H1 (cell line): Measurements from ENCODE around the gene HOXB3. TPM values are rescaled to one million over a fixed set of nuclear protein-coding genes. Genes with fewer than 3 reads are reported as not detected.
A peak's percentile ranks its signal among the peaks of the same experiment; 100 is the strongest.

ENCODE experiments used
- CTCF ChIA-PET: fragments of 300-600 bp; sonication (Branson Sonifier 250); formaldehyde crosslinking; loops from one replicate; lab custom pipeline; 2021; ENCODE audit not compliant: partially characterized antibody; lab: Charles Lee
- POLR2A ChIA-PET: fragments of 300-600 bp; sonication (Branson Sonifier 250); formaldehyde crosslinking; loops from one replicate; lab custom pipeline; 2021; ENCODE audit warnings: inconsistent platforms; ENCODE audit not compliant: partially characterized antibody; lab: Charles Lee
- DNase-seq, 2 experiments: peaks; one replicate each; pipeline versions ENCODE4 v3.0.0 to v3.0.0-alpha.2; 2010 to 2022; ENCODE audit warnings: low spot score in 2 of 2, low read depth in 1 of 2, mixed read lengths in 1 of 2
- FAIRE-seq: peaks from 2 replicates; lab custom pipeline; 2011; peaks lifted over from hg19 to GRCh38; lab: Jason Lieb, UNC
- H2AFZ ChIP-seq: 2 replicates; pipeline ENCODE4 v1.8.1; 2012; ENCODE audit warnings: low read length, inconsistent platforms
- H2AK5ac ChIP-seq: 2 replicates; pipeline ENCODE4 v1.6.1; 2013; ENCODE audit warnings: low read depth, low read length
- H2BK120ac ChIP-seq: replicated peaks from 2 replicates; pipeline ENCODE3; 2013; ENCODE audit warnings: low read depth, low read length, inconsistent platforms
- H2BK12ac ChIP-seq: 2 replicates; pipeline ENCODE4 v1.6.1; 2013; ENCODE audit warnings: low read depth, low read length
- H2BK15ac ChIP-seq: 2 replicates; pipeline ENCODE4 v1.6.1; 2013; ENCODE audit warnings: low read length
- H2BK20ac ChIP-seq: 2 replicates; pipeline ENCODE4 v1.6.1; 2013; ENCODE audit warnings: low read length
- H2BK5ac ChIP-seq: 2 replicates; pipeline ENCODE4 v1.6.1; 2013; ENCODE audit warnings: low read depth, low read length
- H3K14ac ChIP-seq: 2 replicates; pipeline ENCODE4 v1.6.1; 2013; ENCODE audit warnings: inconsistent platforms; ENCODE audit not compliant: insufficient read length
- H3K18ac ChIP-seq: 2 replicates; pipeline ENCODE4 v1.6.1; 2013; ENCODE audit warnings: low read length; ENCODE audit errors: extremely low read depth
- H3K23ac ChIP-seq: 2 replicates; pipeline ENCODE4 v1.6.1; 2013; ENCODE audit warnings: inconsistent platforms; ENCODE audit not compliant: insufficient read length
- H3K23me2 ChIP-seq: 2 replicates; pipeline ENCODE4 v1.6.1; 2013; ENCODE audit warnings: low read depth, low read length
- H3K27ac ChIP-seq: 2 replicates; pipeline ENCODE4 v1.6.1; 2011; ENCODE audit warnings: low read depth, low read length, inconsistent platforms
- H3K27me3 ChIP-seq, 4 experiments: replicated peaks in 1 of 4; 1 replicate in 1 of 4; 2 replicates in 3 of 4; pipeline versions ENCODE4 v1.6.1 to v1.8.1; 2011 to 2013; ENCODE audit warnings: low read length in 3 of 4, mild to moderate bottlenecking in 3 of 4, inconsistent platforms in 2 of 4, mixed read lengths in 2 of 4, moderate library complexity in 1 of 4; ENCODE audit not compliant: control insufficient read depth in 3 of 4, insufficient read depth in 3 of 4; ENCODE audit errors: extremely low read depth in 1 of 4
- H3K36me3 ChIP-seq, 4 experiments: 2 replicates each; pipeline versions ENCODE4 v1.6.1 to v1.8.1; 2011 to 2013; ENCODE audit warnings: mild to moderate bottlenecking in 4 of 4, low read length in 3 of 4, moderate library complexity in 2 of 4, control low read depth in 1 of 4, inconsistent platforms in 1 of 4; ENCODE audit not compliant: insufficient read depth in 4 of 4, control insufficient read depth in 2 of 4
- H3K4ac ChIP-seq: replicated peaks from 2 replicates; pipeline ENCODE3; 2013; ENCODE audit warnings: low read length, low read depth, mixed read lengths, inconsistent platforms; ENCODE audit not compliant: insufficient read length
- H3K4me1 ChIP-seq, 4 experiments: replicated peaks in 1 of 4; 1 replicate in 1 of 4; 2 replicates in 3 of 4; pipeline versions ENCODE4 v1.6.1 to v1.8.1; 2011 to 2013; ENCODE audit warnings: low read length in 3 of 4, inconsistent platforms in 2 of 4, mixed read lengths in 1 of 4; ENCODE audit not compliant: insufficient read depth in 4 of 4, control insufficient read depth in 3 of 4
- H3K4me2 ChIP-seq, 2 experiments: 2 replicates each; pipeline versions ENCODE4 v1.6.1 to v1.8.1; 2011 to 2013; ENCODE audit warnings: low read depth in 2 of 2, low read length in 2 of 2, control low read depth in 1 of 2, inconsistent platforms in 1 of 2, mild to moderate bottlenecking in 1 of 2; ENCODE audit not compliant: insufficient read depth in 1 of 2
- H3K4me3 ChIP-seq, 4 experiments: fragments of 200-600, 300-600 bp in 1 of 4; sonication (generic), shearing (Covaris generic), sonication (Bioruptor Twin) in 1 of 4; 2 replicates each; pipeline versions ENCODE4 v1.5.1 to v1.8.1; 2011 to 2016; ENCODE audit warnings: low read length in 4 of 4, low read depth in 3 of 4, control low read depth in 2 of 4, inconsistent platforms in 2 of 4, mild to moderate bottlenecking in 2 of 4, mixed read lengths in 1 of 4, moderate library complexity in 1 of 4; ENCODE audit not compliant: insufficient read depth in 2 of 4; ENCODE audit errors: extremely low read depth in 1 of 4
- H3K56ac ChIP-seq: replicated peaks from 2 replicates; pipeline ENCODE3; 2013; ENCODE audit warnings: low read depth, mild to moderate bottlenecking, mixed read lengths, low read length, inconsistent platforms; ENCODE audit not compliant: insufficient read length
- H3K79me1 ChIP-seq: 2 replicates; pipeline ENCODE4 v1.6.1; 2013; ENCODE audit warnings: low read depth, low read length, control low read depth
- H3K79me2 ChIP-seq, 2 experiments: 2 replicates each; pipeline versions ENCODE4 v1.6.1 to v1.8.1; 2012 to 2013; ENCODE audit warnings: low read length in 2 of 2, mild to moderate bottlenecking in 2 of 2, inconsistent platforms in 1 of 2; ENCODE audit not compliant: insufficient read depth in 2 of 2, control insufficient read depth in 1 of 2
- H3K9ac ChIP-seq, 4 experiments: replicated peaks in 1 of 4; 1 replicate in 1 of 4; 2 replicates in 3 of 4; pipeline versions ENCODE4 v1.6.1 to v1.8.1; 2011 to 2013; ENCODE audit warnings: low read depth in 3 of 4, low read length in 3 of 4, control low read depth in 2 of 4, mild to moderate bottlenecking in 2 of 4, moderate library complexity in 2 of 4, inconsistent platforms in 1 of 4; ENCODE audit errors: extremely low read depth in 1 of 4
- H3K9me3 ChIP-seq, 2 experiments: 2 replicates each; pipeline versions ENCODE4 v1.6.1 to v1.8.1; 2012 to 2013; ENCODE audit warnings: mild to moderate bottlenecking in 2 of 2, moderate library complexity in 2 of 2, control low read depth in 1 of 2, inconsistent platforms in 1 of 2, low read depth in 1 of 2, low read length in 1 of 2, mixed read lengths in 1 of 2; ENCODE audit not compliant: insufficient read depth in 2 of 2
- H4K20me1 ChIP-seq, 2 experiments: replicated peaks in 1 of 2; 2 replicates each; pipeline versions ENCODE3 to v1.8.1; 2011 to 2013; ENCODE audit warnings: inconsistent platforms in 2 of 2, low read length in 2 of 2, mild to moderate bottlenecking in 1 of 2; ENCODE audit not compliant: insufficient read depth in 2 of 2, control insufficient read depth in 1 of 2
- H4K5ac ChIP-seq: 2 replicates; pipeline ENCODE4 v1.6.1; 2013; ENCODE audit warnings: low read length, low read depth, mixed read lengths, inconsistent platforms; ENCODE audit not compliant: insufficient read length
- H4K8ac ChIP-seq: 2 replicates; pipeline ENCODE4 v1.8.0; 2013; ENCODE audit warnings: mild to moderate bottlenecking, moderate library complexity, low read length, inconsistent platforms; ENCODE audit not compliant: insufficient read depth; ENCODE audit errors: extremely low read depth
- H4K91ac ChIP-seq: replicated peaks from 2 replicates; pipeline ENCODE3; 2013; ENCODE audit warnings: low read length, mixed read lengths, inconsistent platforms; ENCODE audit not compliant: insufficient read length
- HDAC6 ChIP-seq: IDR thresholded peaks from one replicate; pipeline ENCODE4 v1.7.1; 2012; ENCODE audit warnings: low read depth, mild to moderate bottlenecking, inconsistent platforms, low read length, moderate library complexity
- JUN ChIP-seq: IDR thresholded peaks from 2 replicates; pipeline ENCODE4 v1.6.1; 2011; ENCODE audit warnings: low read depth, mild to moderate bottlenecking, improper control_type of control experiment, low read length
- RFX5 ChIP-seq: IDR thresholded peaks from 2 replicates; pipeline ENCODE4 v1.6.1; 2011; ENCODE audit warnings: low read depth, low read length, improper control_type of control experiment, borderline replicate concordance
- SIN3A ChIP-seq, 2 experiments: IDR thresholded peaks in 1 of 2; conservative IDR thresholded peaks in 1 of 2; 2 replicates each; pipeline ENCODE4 v1.6.1; 2011 to 2012; ENCODE audit warnings: low read length in 2 of 2, improper control_type of control experiment in 1 of 2, low read depth in 1 of 2, mild to moderate bottlenecking in 1 of 2
- SP4 ChIP-seq: IDR thresholded peaks from 2 replicates; pipeline ENCODE4 v1.6.1; 2012; ENCODE audit warnings: low read length, inconsistent platforms
- WGBS, 2 experiments: shearing (Covaris generic) in 1 of 2; methylation state at CpG; one replicate each; pipeline versions ENCODE4 v1.1.6 to v1.1.7; 2013 to 2015; ENCODE audit warnings: low lambda C conversion rate in 2 of 2, mixed read lengths in 2 of 2, inconsistent platforms in 1 of 2, low coverage in 1 of 2, missing lambda C conversion rate in 1 of 2; ENCODE audit not compliant: insufficient replicate concordance in 2 of 2, insufficient coverage in 1 of 2, insufficient read length in 1 of 2; ENCODE audit errors: extremely low coverage in 1 of 2, missing lambda C conversion rate in 1 of 2; 5-methylcytosine and 5-hydroxymethylcytosine counted together
- polyA plus RNA-seq, 7 experiments: library from polyadenylated mRNA; depleted of rRNA in 3 of 7; stranded (reverse) in 5 of 7; unstranded in 2 of 7; fragments of >200 nt in 5 of 7; fragments of 200-250 nt in 2 of 7; gene quantifications; 1 replicate in 5 of 7; 2 replicates in 1 of 7; 4 replicates in 1 of 7; pipeline versions ENCODE4 v1.2.1 to v1.2.3, GENCODE V29; 2011 to 2013; ENCODE audit warnings: missing spikeins in 2 of 7, mixed read lengths in 2 of 7
- total RNA-seq: library from RNA; stranded (reverse); fragmentation: NEBNext Ultra II Directional; extraction: Animal tissue kit (Norgen Biotek cat#: 25700); gene quantifications from 2 replicates; pipeline ENCODE4 v1.2.1, GENCODE V29; 2021

Gene HOXB3
- total and polyA plus RNA-seq, 2 of the 8 experiments (the other 6 are each of a cell fraction or from before 2014, with no cell fraction given): not detected

DNA sequence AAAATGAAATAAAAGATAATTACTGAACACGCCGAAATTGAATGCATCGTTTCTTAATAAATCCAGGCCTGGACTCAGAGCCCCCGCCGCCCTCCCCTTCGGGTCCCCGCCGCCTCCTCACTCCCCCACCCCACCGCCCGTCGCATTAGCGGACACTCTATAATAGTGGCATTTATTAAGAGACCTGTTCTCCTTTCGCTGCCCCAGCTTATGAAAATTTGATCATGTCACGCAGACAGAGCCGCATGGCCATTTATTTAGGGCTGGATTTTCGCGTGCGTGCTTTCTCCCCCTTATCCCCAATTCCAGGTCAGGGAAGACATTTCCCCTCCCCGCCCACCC is 38.9 kb downstream of the HOXB3 start:
- no peaks in the 10 kb centered on the region for H3K9me3 ChIP-seq
- H2BK120ac ChIP-seq: no peak overlapping the region
- DNase-seq (no peak), FAIRE-seq (no peak)
- H4K91ac ChIP-seq: no peak overlapping the region
- peak overlapping the region in 1 of 2 experiments; percentile 20; a peak in 1 of 4 replicates for H3K4me2 ChIP-seq
- no peak overlapping the region for H3K4me3 ChIP-seq
- no peak overlapping the region for H3K14ac ChIP-seq
- WGBS, 2 experiments: 20% methylated on average over 7 of the region's 19 CpGs; no CpG with 5 or more reads in 1 of the 2 experiments
- no peaks in the 10 kb centered on the region for H3K79me2 ChIP-seq
- no peak overlapping the region for H2BK15ac ChIP-seq
- no peak overlapping the region for H3K9ac ChIP-seq
- peaks cover 21 to 22% of the 10 kb centered on the region in 2 experiments for H4K20me1 ChIP-seq
- H4K5ac ChIP-seq: no peak overlapping the region
- ChIA-PET CTCF (interaction anchor here (0.8 to 6.6 kb wide), 14 partner anchors 9 to 532 kb away, joined by 3 to 53 read pairs (median 6); partner anchors contain the start of genes HOXB1, HOXB3 and HOXB5), POLR2A (no interaction called here)
- H3K36me3 ChIP-seq: peaks cover 0 to 3% (median 0%) of the 10 kb centered on the region in 4 experiments; a peak in 1 of 8 replicates
- no peak overlapping the region for H3K18ac ChIP-seq
- no peak overlapping the region for H4K8ac ChIP-seq
- no peak overlapping the region for H2AK5ac ChIP-seq
- no peak overlapping the region for H3K23ac ChIP-seq
- peaks cover 7 to 29% (median 12%) of the 10 kb centered on the region in 4 experiments for H3K4me1 ChIP-seq
- H3K27ac ChIP-seq: no peak overlapping the region
- H3K56ac ChIP-seq: no peak overlapping the region
- no peaks in the 10 kb centered on the region; the same call in 1 of the 2 replicates for H3K23me2 ChIP-seq
- H2BK5ac ChIP-seq: no peak overlapping the region
- H2BK12ac ChIP-seq: no peak overlapping the region
- H3K4ac ChIP-seq: no peak overlapping the region
- H2AFZ ChIP-seq: no peak overlapping the region
- peaks cover 94 to 100% (median 98%) of the 10 kb centered on the region in 4 experiments for H3K27me3 ChIP-seq
- no peaks in the 10 kb centered on the region for H3K79me1 ChIP-seq
- no peak overlapping the region for H2BK20ac ChIP-seq
- no peak for TF ChIP-seq RFX5
- TF ChIP-seq SIN3A (conservative IDR thresholded peaks at IDR 0.05 in 1 of 2, IDR thresholded peaks at IDR 0.05 in 1 of 2; ENCODE audit: low read depth in 1 of 2, low read length in 2 of 2): no peak
- no peak for TF ChIP-seq JUN
- no peak for TF ChIP-seq HDAC6
- no peak for TF ChIP-seq SP4
